Neuron (in vitro differentiated cells): ENCODE measurements around the gene CDC42EP2.

Experiments used
- H2AFZ ChIP-seq: one replicate; pipeline ENCODE4 v1.6.1; 2013; ENCODE audit warnings: low read depth, mild to moderate bottlenecking, inconsistent platforms, low read length, moderate library complexity
- H3K27me3 ChIP-seq: one replicate; pipeline ENCODE4 v1.6.1; 2013; ENCODE audit warnings: low read length; ENCODE audit not compliant: insufficient read depth
- H3K36me3 ChIP-seq: one replicate; pipeline ENCODE4 v1.6.1; 2013; ENCODE audit warnings: low read length; ENCODE audit not compliant: insufficient read depth
- H3K4me1 ChIP-seq: one replicate; pipeline ENCODE4 v1.6.1; 2013; ENCODE audit warnings: low read length; ENCODE audit not compliant: insufficient read depth
- H3K4me3 ChIP-seq: 2 replicates; pipeline ENCODE4 v1.5.1; 2013; ENCODE audit warnings: mild to moderate bottlenecking, low read length, moderate library complexity
- H3K9me3 ChIP-seq: one replicate; pipeline ENCODE4 v1.6.1; 2013; ENCODE audit warnings: low read length

CDC42EP2 gene

DNA sequence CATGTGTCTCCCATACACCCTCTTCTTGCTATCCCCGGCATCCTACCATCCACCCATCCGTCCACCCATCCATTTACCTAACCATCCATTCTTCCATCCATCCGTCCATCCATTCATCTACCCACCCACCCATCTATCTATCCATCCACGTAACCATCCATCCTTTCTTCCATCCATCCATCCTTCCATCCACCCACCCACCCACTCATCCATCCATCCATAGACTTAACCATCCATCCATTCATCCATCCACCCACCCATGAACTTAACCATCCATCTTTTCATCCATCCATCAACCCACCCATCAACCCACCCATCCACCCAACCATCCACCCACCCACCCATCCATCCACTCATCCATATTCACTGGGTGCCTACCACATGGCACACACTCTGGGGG is 10.6 kb upstream of the CDC42EP2 start:
- no peak overlapping the region for H3K4me3 ChIP-seq
- H3K4me1 ChIP-seq, result peaks cover 17% of the 10 kb centered on the region
- no peaks in the 10 kb centered on the region for H3K27me3 ChIP-seq
- no peaks in the 10 kb centered on the region for H3K9me3 ChIP-seq
- H2AFZ ChIP-seq, result no peak overlapping the region
- H3K36me3 ChIP-seq, result peaks cover 6% of the 10 kb centered on the region

DNA sequence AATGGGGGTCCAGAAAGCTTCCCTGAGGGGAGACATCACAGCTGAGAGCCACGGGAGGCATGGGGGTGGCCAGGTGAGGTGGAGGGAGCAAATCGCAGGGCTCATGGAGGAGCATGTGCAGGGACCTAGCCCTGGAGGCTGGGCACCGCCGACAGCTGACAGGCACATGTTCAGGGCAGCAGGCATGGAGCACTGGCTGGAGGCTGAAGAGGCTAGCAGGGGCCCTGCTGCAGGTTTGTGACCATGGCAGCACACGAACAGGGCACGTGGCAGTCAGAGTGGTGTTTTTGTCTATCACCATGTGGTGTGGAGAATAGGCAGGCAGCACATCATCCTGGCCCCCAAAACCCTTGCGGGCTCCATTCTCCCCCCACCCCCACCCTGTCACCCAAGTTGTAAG is 10.1 kb upstream of the CDC42EP2 start:
- Histone ChIP-seq H3K4me3 (no peak overlapping the region), H2AFZ (no peak overlapping the region), H3K9me3 (no peaks in the 10 kb centered on the region), H3K4me1 (peaks cover 13% of the 10 kb centered on the region), H3K36me3 (peaks cover 6% of the 10 kb centered on the region), H3K27me3 (no peaks in the 10 kb centered on the region)

DNA sequence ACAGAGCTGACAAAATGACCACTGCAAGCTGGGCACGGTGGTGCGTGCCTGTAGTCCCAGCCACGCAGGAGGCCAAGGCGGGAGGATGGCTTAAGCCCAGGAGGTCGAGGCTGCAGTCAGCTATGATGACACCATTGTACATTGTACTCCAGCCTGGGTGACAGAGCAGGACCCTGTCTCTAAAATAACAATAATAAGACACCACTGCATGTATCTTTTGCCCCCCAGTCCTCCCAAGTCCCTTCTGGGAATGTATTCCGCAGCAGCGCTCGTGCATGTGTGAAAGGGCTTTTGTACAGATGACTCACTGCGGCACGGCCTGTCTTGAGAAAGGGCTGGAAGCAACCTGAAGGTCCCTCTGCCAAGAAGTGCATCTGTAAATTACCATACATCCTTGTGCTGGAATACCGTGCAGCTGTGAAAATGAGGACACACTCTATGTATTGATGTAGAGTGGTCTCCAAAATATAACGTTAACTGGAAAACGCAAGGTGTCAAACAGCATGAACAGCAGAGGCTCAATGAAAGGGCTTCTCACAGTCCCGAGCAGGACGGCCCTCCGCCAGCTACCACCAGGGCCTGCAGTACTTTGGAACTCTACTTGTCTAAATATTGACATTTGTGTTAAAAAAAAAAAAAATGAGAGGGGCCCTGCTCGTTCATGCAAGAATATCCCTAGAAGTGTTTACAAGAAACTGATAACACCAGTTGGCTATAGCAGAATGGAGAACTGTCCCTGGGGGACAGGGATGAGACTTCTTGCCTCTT is 9.0 kb upstream of the CDC42EP2 start:
- H3K4me1 ChIP-seq, result peaks cover 23% of the 10 kb centered on the region
- no peaks in the 10 kb centered on the region for H3K27me3 ChIP-seq
- peaks cover 6% of the 10 kb centered on the region for H3K36me3 ChIP-seq
- no peak overlapping the region for H2AFZ ChIP-seq
- H3K4me3 ChIP-seq, result no peak overlapping the region
- H3K9me3 ChIP-seq, result no peaks in the 10 kb centered on the region

DNA sequence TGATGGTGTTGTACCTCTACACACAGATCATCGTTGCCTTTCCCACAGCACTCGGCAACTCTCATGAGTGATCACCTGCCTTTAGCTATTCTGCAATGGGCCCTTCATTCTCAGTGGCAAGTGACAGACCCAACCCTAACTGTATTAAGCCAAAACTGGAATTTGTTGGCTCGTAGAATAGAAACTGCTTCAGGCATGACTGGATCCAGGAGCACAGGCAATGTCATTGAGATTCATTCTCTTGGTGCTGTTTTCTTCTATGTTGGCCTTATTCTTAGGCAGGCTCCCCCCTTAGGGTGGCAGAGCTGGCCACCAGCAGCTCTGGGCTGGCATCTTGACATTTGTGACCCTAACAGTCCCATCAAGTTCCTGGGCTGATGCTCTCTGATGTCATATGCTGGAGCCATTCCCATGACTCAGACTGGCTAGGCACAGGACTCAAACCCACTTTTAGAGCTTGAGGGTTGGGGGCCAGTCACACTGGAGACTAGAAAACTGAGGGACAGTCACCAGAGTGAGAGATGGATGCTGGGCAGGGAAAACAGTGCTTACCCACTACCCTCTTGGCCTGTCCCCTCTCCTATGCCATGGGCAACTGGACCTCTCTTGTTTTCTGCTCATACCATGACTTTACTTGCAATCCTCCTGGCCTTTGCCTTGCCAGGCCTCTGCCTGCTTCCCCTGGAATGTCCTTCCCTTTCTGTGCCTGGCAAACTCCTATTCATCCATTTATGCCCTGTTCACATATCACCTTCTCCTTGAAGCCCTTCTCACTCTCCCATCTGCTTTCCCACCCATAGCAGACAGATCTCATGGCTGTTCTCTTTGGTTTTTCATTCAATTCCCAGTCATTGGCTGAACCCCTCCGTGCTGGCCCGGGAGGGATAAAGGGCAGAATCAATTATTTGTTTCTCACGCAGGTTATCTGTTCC is 7.1 kb upstream of the CDC42EP2 start:
- Histone ChIP-seq H3K9me3 (no peaks in the 10 kb centered on the region), H3K4me3 (no peak overlapping the region), H3K27me3 (no peaks in the 10 kb centered on the region), H3K4me1 (peaks cover 19% of the 10 kb centered on the region), H2AFZ (no peak overlapping the region), H3K36me3 (peaks cover 6% of the 10 kb centered on the region)

DNA sequence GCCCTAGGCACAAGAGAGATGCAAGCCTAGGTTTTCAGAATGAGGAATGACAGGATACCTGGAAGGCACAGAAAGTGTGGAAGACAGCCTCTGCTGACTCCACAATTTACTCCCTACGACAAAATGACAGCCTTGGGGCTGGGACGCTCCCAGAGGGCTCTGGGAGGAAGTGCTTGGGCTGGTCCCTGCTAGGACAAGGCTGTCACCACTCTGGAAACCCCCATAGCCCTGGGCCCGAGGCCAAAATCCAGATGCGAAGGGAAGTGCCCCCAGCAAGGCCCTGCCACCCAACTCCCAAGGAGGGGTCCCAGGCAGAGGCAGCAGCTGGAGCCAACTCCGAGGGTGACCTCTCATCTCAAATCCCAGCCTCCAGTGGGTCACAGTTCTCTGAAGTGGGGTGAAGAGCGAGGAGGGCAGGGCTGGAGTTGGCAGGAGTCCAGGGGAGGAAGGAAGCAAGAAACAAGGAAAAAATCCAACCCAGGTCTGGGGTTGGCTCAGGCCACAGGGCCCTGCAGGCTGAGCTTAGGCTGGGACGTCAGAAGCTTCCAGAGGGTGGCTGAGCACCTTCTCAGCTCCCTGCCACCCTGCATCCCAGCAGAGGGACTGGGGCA is 6.3 kb upstream of the CDC42EP2 start:
- no peak overlapping the region for H3K4me3 ChIP-seq
- no peak overlapping the region for H2AFZ ChIP-seq
- peaks cover 19% of the 10 kb centered on the region for H3K4me1 ChIP-seq

DNA sequence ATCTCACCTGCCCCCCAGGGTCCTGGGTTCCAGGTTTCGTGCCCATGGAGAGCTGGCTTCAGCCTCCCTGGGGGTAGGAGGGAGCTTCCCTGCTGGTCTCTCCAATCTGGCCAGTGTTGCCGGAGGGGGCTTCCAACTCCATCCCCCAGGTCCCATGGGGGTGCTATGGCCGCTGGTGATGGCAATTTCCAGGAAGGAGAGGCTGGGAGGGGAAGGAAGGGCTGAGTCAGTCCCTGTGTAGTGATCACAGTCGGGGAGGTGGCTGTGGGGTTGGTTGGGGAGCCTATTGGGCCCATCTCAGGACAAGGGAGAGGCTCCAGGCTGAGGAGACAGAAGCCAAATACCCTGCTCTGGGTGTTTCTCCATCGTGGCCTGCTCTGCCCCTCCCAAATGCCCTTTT is 5.7 kb upstream of the CDC42EP2 start:
- Histone ChIP-seq H3K4me1 (peaks cover 19% of the 10 kb centered on the region), H2AFZ (no peak overlapping the region), H3K4me3 (no peak overlapping the region), H3K27me3 (no peaks in the 10 kb centered on the region), H3K36me3 (peaks cover 2% of the 10 kb centered on the region), H3K9me3 (no peaks in the 10 kb centered on the region)

More for the DNA sequence above, 6.3 kb upstream of the CDC42EP2 start:
- Histone ChIP-seq H3K9me3 (no peaks in the 10 kb centered on the region), H3K36me3 (peaks cover 5% of the 10 kb centered on the region), H3K27me3 (no peaks in the 10 kb centered on the region)

DNA sequence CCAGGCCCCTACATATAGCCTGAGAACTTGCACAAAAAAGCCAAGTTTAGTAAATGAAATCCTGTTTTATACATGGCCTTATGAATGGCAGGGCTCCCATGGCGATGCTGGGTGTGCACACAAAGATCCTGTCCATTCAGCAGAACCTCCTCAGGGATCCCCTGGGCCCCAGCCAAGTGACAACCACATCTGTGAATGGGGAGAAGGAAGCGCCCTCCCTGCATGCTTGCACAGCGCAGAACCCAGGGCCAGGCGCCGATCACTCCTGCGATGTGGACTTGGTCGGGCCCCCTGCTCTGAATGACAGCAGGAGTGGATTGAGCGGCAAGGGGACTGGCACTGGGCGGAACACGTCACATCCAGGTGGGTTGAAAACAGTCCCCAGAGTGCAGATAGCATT is 4.5 kb upstream of the CDC42EP2 start:
- Histone ChIP-seq H3K27me3 (no peaks in the 10 kb centered on the region), H3K9me3 (no peaks in the 10 kb centered on the region), H3K4me1 (peaks cover 23% of the 10 kb centered on the region), H2AFZ (no peak overlapping the region), H3K36me3 (peaks cover 2% of the 10 kb centered on the region), H3K4me3 (no peak overlapping the region)

DNA sequence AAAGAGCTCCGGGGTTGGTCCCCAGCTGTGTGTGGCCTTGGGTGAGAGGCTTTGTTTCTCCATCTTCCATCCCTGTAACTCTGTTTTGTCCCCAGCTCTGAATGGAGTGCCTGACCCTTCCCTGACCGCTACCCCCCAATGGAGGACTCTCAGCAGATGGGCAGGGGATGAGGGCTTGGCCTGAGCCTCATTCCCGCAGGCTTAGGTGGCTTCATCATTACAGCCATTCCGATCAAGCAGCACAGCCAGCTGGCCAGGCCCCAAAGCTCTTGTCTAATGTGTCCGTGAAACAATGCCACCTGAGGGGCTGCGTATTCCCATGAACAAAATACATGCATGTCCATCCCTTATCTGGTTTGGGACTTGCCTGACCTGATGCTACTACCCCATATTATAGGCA is 3.9 kb upstream of the CDC42EP2 start:
- no peak overlapping the region for H2AFZ ChIP-seq
- no peak overlapping the region for H3K4me3 ChIP-seq
- peaks cover 24% of the 10 kb centered on the region for H3K4me1 ChIP-seq
- no peaks in the 10 kb centered on the region for H3K9me3 ChIP-seq
- no peaks in the 10 kb centered on the region for H3K27me3 ChIP-seq
- H3K36me3 ChIP-seq, result no peaks in the 10 kb centered on the region

DNA sequence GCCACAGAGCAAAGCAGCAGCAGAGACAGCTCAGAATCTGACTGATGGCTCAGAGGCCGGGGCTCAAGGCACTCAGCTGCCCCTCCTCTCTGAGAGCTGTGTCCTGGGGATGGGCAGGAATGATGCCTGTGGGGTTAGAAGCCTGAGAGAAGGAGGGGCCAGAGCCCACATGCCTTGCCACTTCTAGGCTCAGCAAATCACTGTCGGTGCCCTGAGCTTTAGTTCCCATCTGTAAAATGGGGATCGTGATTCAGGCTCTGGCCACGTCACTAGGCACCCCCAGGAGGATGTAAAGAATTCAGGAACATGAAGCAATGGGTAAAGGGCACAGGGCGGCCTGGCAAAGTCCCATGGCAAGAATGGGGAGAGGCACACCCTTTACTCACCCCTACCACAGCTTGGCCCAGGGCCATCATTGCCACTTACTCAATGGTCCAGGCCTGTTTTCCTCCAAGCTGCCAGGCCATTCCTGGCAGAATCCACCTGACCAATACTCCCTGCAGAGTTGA is 3.4 kb upstream of the CDC42EP2 start:
- H2AFZ ChIP-seq, result no peak overlapping the region
- H3K4me1 ChIP-seq, result peaks cover 27% of the 10 kb centered on the region
- no peak overlapping the region for H3K4me3 ChIP-seq
- no peaks in the 10 kb centered on the region for H3K27me3 ChIP-seq
- H3K9me3 ChIP-seq, result no peaks in the 10 kb centered on the region
- H3K36me3 ChIP-seq, result no peaks in the 10 kb centered on the region

DNA sequence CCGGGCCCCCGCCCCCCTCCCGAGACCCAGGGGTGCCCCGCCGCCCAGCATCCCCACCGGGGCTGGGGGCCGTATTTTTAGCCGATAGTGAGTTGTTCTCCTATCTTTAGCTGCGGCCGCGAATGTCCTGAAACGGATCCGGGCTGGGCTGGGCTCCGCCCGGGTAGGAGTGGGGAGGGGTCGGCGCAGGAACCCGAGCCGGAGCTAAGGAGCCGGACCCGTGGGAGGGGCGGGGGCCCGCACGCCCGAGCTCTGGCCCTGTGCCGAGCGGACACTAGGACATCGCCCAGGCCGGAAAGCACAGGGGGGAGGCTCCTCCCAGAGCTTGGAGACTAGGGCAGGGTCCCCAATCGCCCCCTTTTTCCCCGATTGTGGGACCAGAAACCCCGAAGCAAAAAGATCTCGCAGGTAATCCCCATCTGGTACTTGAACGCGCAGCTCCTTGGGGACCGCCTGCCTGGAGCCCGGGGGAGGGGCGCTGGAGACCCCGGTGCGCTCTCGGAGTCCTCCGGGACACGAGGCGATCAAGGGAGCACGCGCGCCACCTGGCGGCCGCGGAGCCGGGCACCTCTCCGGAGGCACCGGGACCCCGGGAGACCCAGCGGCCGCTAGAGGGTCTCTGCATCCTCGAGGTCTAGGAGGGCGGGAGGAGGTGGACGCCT is 669 bp downstream of the CDC42EP2 start:
- Histone ChIP-seq H3K27me3 (no peaks in the 10 kb centered on the region), H3K36me3 (no peaks in the 10 kb centered on the region), H3K9me3 (no peaks in the 10 kb centered on the region), H3K4me3 (peak overlapping the region; percentile 89), H3K4me1 (peaks cover 32% of the 10 kb centered on the region), H2AFZ (peak overlapping the region; percentile 96)

DNA sequence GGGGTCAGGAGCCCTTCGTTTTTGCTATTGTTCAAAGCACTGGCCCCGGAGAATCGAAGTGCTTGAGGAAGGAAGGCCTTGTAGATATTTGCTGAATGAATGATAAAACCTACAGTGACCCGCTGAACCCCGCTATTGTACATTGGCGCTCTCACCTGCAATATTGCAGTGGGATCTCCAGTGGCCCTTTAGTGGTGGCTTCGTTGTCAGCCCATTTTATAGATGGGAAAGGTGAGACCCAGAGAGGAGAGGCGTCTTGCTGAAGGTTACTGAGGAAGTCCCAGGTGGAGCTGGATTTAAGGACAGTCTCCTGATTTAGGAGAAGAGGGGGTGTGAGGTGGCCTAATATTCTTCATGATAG is 1.2 kb downstream of the CDC42EP2 start:
- H2AFZ ChIP-seq, result no peak overlapping the region
- no peaks in the 10 kb centered on the region for H3K9me3 ChIP-seq
- H3K27me3 ChIP-seq, result no peaks in the 10 kb centered on the region
- peaks cover 5% of the 10 kb centered on the region for H3K36me3 ChIP-seq
- H3K4me1 ChIP-seq, result peaks cover 27% of the 10 kb centered on the region
- H3K4me3 ChIP-seq, result peak overlapping the region; percentile 89

DNA sequence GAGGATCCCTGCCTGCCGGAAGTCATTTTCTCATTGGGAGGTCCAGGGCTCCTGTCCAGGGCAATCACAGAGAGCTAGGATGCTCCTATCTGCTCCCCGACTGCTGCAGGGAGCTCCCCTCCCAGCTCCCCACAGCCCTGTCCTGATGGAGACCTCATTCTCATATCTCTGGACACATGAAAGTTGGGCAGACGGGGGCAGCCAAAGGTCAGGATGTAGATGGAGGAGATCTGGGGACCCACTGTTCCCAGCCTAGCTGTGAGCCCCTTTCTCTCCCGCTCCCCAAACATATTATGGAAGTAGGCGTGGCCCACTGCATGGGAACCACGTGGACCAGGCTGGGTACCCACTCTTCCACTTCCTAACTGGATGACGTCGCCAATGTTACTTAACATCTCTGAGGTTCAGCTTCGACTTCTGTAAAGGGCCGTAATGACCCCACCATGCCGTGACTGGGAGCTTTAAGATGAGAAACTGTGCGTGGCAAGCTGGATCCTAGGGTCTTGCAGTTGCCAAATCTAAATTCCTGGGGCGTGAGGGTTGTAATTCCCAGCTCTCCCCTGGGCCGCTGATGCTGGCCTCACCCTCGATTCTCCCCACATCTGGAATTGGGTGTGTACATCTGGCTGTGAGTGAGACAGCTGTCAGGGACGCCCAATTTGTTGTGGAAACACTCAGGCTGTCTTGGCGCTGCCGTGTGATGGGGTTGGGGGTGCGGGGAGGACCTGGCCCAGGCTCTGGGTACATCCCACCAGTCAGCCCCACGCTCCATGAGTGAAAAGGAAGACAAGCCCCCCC is 1.8 kb downstream of the CDC42EP2 start:
- Histone ChIP-seq H2AFZ (no peak overlapping the region), H3K4me1 (peaks cover 21% of the 10 kb centered on the region), H3K27me3 (no peaks in the 10 kb centered on the region), H3K9me3 (no peaks in the 10 kb centered on the region), H3K36me3 (peaks cover 10% of the 10 kb centered on the region), H3K4me3 (no peak overlapping the region)
